ENCODE data around the gene SRGAP2C. TPM values are rescaled to one million over a fixed set of nuclear protein-coding genes. Genes with fewer than 3 reads are reported as not detected.
"Not testable (repeated sequence)": the region's sequence is repeated elsewhere in the genome, so short reads cannot be mapped to it uniquely, and the experiment has no call there.

SRGAP2C gene
- total RNA-seq, 2 donors from 2014 or later = 18.7 to 27.6 TPM

GRCh38 chr1:121167225-121167738, 17.5 kb upstream of the SRGAP2C start:
- not testable (repeated sequence) for H3K9me3 Mint-ChIP-seq; H3K4me3 Mint-ChIP-seq; H3K27ac Mint-ChIP-seq; ATAC-seq (replicated peaks); H3K27me3 Mint-ChIP-seq; H3K36me3 Mint-ChIP-seq (ENCODE audit: low read depth); H3K4me1 Mint-ChIP-seq

DNA sequence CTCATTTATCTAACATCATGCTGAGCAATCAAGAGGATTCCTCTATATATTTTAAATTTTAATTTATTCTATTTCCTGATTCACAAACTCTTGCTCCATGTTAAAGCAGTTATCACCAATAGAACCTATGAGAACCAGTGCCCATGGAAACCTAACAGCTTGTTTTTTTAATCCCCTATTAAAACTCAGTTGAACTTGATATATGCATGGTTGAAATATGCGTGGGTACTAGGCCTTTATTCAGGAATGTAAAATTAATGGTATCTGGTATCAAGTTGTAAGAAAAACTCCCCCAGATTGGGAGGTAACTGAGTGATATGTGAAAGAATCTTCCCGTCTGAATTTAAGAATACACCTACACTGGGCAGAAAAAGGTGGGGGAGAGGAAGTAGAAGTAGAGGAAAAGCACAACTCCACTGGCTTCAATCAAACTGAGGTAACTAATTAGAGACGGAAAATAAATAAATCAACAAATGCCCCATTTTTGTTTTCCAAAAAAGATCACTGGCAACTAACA, 16.6 kb upstream of the SRGAP2C start:
- not testable (repeated sequence) for H3K27me3 Mint-ChIP-seq; H3K9me3 Mint-ChIP-seq; ATAC-seq (replicated peaks); H3K4me3 Mint-ChIP-seq; H3K27ac Mint-ChIP-seq; H3K36me3 Mint-ChIP-seq (ENCODE audit: low read depth); H3K4me1 Mint-ChIP-seq

- not testable (repeated sequence) for H3K4me3 Mint-ChIP-seq; H3K9me3 Mint-ChIP-seq; H3K27me3 Mint-ChIP-seq; H3K4me1 Mint-ChIP-seq; ATAC-seq (replicated peaks); H3K27ac Mint-ChIP-seq; H3K36me3 Mint-ChIP-seq (ENCODE audit: low read depth)
Observed at GRCh38 chr1:121176649-121177048, 8.1 kb upstream of the SRGAP2C start.

- not testable (repeated sequence) for ATAC-seq (replicated peaks); H3K4me3 Mint-ChIP-seq; H3K27me3 Mint-ChIP-seq; H3K36me3 Mint-ChIP-seq (ENCODE audit: low read depth); H3K27ac Mint-ChIP-seq; H3K4me1 Mint-ChIP-seq; H3K9me3 Mint-ChIP-seq
Observed at GRCh38 chr1:121178197-121178596, 6.6 kb upstream of the SRGAP2C start.

GRCh38 chr1:121183867-121184266, 908 bp upstream of the SRGAP2C start:
- H3K4me3 Mint-ChIP-seq = peak overlapping the region; percentile 79
- not testable (repeated sequence) for ATAC-seq (replicated peaks); H3K27me3 Mint-ChIP-seq; H3K36me3 Mint-ChIP-seq (ENCODE audit: low read depth); H3K4me1 Mint-ChIP-seq; H3K27ac Mint-ChIP-seq; H3K9me3 Mint-ChIP-seq

DNA sequence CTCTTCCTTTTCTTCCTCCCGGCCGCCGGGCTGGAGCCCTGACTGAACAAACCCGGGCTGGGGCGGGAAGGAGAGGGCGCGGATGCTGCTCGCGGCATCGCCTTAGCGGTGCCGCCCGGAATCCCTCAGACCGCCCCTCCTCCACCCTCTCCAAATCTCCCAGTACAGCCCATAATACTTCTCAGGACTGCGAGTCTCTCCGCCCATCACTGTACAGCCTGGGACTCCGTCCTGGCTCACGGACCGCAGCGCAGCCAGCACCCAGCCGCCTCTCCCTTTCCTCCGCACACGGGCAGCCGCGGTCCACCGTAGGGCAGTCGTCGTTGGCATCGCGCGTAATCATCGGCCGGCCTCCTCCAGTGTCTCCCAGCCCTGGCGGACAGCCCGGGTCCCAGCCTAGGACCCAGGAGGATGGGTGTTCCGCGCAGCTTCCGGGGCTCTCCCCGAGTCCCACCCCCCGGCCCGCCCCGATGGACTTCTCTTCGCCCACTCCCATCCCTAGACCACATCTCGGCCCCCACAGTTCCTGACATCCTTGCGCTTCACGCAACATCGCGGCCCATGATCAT, 449 bp downstream of the SRGAP2C start:
- ATAC-seq (replicated peaks) = peak; percentile 13
- Mint-ChIP-seq H3K4me3 (peak overlapping the region; percentile 74), H3K27ac (peak overlapping the region; percentile 59)
- H3K36me3 Mint-ChIP-seq (ENCODE audit: low read depth); H3K27me3 Mint-ChIP-seq; H3K9me3 Mint-ChIP-seq; H3K4me1 Mint-ChIP-seq: not testable (repeated sequence)

DNA sequence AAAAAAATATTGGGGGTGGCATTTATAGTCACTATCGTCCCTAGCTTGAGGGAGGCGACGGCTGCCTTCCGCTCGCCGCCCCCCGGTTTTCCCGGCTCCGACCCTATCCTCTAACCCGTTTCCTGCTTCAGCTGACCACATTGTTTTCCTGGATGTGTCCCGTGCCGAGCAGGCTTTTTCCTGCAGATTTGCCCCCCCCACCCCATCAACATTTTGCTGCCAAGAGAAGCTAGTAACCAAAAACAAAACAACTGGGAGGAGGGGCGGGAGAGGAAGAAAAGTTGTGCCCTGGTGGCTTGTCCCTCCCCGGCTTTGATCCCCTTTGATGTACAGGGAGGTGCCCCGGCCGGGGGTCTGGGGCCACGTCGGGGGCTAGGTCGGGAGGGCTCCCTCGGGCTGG, 1.4 kb downstream of the SRGAP2C start:
- H3K4me3 Mint-ChIP-seq = peak overlapping the region; percentile 82
- H3K9me3 Mint-ChIP-seq; H3K4me1 Mint-ChIP-seq; H3K36me3 Mint-ChIP-seq (ENCODE audit: low read depth); ATAC-seq (replicated peaks); H3K27me3 Mint-ChIP-seq: not testable (repeated sequence)
- peak overlapping the region; percentile 74 for H3K27ac Mint-ChIP-seq

- not testable (repeated sequence) for H3K36me3 Mint-ChIP-seq (ENCODE audit: low read depth); ATAC-seq (replicated peaks); H3K4me1 Mint-ChIP-seq; H3K9me3 Mint-ChIP-seq; H3K27ac Mint-ChIP-seq; H3K27me3 Mint-ChIP-seq
- H3K4me3 Mint-ChIP-seq = peak overlapping the region; percentile 51
Observed at GRCh38 chr1:121187914-121188313, 3.1 kb downstream of the SRGAP2C start.

- H3K9me3 Mint-ChIP-seq; H3K27me3 Mint-ChIP-seq; H3K4me3 Mint-ChIP-seq; H3K27ac Mint-ChIP-seq; H3K4me1 Mint-ChIP-seq; H3K36me3 Mint-ChIP-seq (ENCODE audit: low read depth): not testable (repeated sequence)
- ATAC-seq (replicated peaks) = peak; percentile 59
Observed at GRCh38 chr1:121192512-121192911, 7.7 kb downstream of the SRGAP2C start.

DNA sequence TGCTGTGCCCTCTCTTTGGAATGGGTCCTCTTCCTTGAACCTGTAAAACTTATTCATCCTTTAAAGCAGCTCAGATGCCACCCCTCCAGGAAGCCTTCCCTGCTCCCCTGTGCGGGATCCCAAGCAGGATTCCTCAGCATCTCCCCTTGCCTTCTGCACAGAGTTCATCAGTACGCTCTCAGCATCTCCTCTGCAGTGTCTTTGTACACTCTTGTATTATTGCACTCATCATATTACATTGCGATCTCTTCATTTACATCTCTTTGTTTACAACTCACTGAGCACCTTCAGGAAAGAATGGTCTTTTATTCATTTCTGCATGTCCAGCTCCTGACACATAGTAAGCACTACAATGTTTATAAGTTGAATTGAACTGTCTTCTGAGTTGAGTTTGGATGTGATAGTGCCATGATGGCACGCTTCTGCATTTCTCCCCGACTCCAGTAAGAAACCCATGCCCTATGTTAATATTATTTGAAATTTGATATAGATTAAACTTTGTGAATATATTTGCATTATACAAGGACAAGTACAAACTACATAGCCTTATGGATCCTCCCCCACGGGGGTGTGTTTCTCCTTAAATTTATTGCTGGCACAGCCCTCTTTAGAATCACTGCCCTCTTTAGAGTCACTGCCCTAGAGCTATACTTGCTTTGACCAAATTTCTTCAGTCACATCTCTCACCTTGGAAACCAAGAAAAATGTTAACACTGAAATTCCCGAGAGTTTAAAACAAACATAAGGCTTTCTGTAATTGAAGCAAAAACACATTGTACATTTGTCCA, 12.5 kb downstream of the SRGAP2C start:
- H3K9me3 Mint-ChIP-seq; H3K4me3 Mint-ChIP-seq; ATAC-seq (replicated peaks); H3K27ac Mint-ChIP-seq; H3K4me1 Mint-ChIP-seq; H3K36me3 Mint-ChIP-seq (ENCODE audit: low read depth); H3K27me3 Mint-ChIP-seq: not testable (repeated sequence)

- not testable (repeated sequence) for H3K4me3 Mint-ChIP-seq; H3K27ac Mint-ChIP-seq; H3K9me3 Mint-ChIP-seq; H3K36me3 Mint-ChIP-seq (ENCODE audit: low read depth); H3K4me1 Mint-ChIP-seq; H3K27me3 Mint-ChIP-seq; ATAC-seq (replicated peaks)
Observed at GRCh38 chr1:121199763-121200162, 15.0 kb downstream of the SRGAP2C start.

DNA sequence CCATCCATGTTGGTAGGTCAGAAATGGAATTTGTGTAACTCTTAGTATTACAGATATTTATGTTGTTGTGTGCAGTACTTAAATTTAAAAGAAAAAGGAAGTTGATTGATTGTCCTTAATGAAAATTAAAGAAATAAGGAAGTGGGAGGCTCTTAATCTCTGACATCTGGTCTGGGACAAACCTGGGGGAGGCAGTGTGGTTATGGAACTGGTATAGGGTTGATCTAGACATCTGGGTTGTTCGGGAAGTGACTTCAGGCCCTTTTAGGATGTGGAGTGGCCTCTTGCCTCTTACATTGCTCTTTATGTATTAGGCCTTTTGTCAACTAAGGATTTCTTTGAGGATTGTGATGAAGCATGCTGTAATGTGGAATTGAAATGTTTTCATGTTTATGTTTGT, 15.5 kb downstream of the SRGAP2C start:
- H3K27ac Mint-ChIP-seq; H3K4me3 Mint-ChIP-seq; H3K27me3 Mint-ChIP-seq; ATAC-seq (replicated peaks); H3K36me3 Mint-ChIP-seq (ENCODE audit: low read depth); H3K9me3 Mint-ChIP-seq; H3K4me1 Mint-ChIP-seq: not testable (repeated sequence)

DNA sequence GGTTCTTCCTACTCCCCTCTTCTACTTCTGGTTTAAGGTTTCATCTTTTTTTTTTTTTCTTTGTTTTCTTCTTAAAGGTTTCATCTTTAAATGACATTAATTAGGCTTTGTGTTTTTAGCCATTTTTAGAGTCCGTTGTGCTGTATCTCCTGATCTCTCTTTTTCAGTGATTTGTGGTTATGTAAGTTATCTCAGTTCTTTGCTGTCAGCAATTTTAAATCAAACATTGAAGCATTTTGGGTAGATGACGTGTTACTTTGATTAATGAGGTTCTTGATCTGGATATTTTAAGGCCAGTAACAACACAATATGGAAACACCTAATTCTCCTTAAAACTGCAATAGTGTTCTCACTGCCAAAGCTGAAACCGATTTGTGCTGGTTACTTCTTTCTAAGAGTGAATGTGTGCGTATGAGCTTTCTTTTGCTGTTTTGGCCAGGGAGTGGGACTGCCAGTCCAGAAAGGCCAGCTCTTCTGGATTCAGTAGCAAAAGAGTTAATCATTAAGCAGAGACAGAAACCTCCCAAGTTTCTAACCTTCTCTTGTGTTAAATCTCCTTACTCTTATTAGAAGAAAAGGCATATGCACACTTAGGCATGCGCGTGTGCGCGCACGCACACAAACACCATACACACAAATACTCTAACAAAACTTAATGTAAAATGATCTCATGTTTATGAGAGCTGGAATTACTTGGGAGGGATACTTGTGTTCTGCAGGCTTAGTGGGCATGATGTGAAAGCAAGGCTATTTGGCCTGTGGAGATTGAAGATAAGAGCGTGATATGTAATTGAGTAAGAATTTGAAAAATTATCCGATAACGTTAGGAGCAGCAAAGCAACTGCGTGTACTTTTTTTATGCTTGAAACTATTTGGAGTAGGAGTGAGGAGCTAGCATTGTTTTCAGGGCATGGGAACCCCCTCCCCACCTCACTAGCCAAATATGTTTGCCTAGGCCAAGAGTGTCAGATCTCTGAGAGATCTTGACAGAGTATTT, 16.5 kb downstream of the SRGAP2C start:
- not testable (repeated sequence) for ATAC-seq (replicated peaks); H3K27ac Mint-ChIP-seq; H3K4me3 Mint-ChIP-seq; H3K27me3 Mint-ChIP-seq; H3K36me3 Mint-ChIP-seq (ENCODE audit: low read depth); H3K4me1 Mint-ChIP-seq; H3K9me3 Mint-ChIP-seq

DNA sequence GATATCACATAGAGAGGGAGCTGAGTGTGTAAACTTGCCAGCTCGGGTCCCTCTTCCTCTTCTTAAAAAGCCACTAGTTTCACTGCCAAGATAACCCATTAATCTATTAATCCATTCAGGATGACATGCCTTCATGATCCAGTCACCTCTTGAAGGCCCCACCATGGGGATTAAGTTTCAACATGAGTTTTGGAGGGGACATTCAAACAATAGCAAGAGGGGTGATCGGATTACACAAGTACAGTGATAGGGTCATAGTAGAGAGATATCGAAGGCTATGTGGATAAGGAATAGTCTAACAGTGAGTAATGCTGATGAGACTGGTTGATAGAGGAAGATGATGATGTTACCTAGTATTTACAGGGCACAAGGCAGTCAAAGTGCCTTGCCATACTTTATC, 18.2 kb downstream of the SRGAP2C start:
- H3K27me3 Mint-ChIP-seq; H3K9me3 Mint-ChIP-seq; H3K4me1 Mint-ChIP-seq; H3K36me3 Mint-ChIP-seq (ENCODE audit: low read depth); H3K27ac Mint-ChIP-seq; ATAC-seq (replicated peaks); H3K4me3 Mint-ChIP-seq: not testable (repeated sequence)

Measured in activated T-helper 17 cell treated with anti-CD3 and anti-CD28 coated beads, Interleukin-2, amount 50 U/mL, for 72 hours (primary cell).